ENCODE measurements around the gene DCLK1.

DCLK1 gene

GRCh38 chr13:35889560-35889959 lies 241.6 kb downstream of the DCLK1 start:
- DNase-seq, result no peak

DNA sequence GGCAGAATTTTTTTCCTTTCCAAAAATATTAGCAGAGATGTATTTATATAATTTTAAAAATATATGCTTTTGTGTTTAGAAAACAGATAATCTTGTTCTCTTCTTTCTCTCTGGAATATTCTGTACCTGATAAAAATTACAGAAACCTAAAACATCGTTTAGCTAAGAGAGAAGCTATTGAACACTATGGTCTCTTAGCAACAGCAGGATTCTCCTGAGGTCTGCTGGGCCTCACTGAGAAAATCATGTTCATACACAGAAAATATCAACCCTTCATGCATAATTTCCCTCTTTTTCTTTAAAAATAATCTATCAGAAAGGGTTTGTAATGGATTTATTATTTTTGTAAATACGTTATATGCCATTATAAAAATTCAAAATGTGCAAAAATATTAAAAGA lies 242.2 kb downstream of the DCLK1 start:
- DNase-seq, result no peak

DNA sequence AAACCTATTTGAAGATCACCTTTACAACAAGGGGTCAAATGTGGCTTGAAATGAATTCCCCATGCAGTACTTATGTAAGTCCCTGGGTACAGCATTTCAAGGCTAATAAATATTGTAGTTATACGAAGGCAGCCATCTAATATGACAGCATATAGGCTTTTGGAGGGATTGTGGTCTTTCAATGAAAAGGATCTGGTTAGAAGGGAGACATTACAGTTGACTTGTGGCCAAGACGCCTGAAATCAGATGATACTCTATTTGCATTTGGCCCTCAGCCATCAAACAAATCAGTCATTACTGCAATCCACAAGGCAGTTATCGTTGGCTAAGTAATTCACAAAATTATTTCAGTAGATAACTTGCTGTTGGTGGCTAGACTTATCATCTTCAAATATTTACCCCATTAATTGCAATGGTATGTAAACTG lies 242.7 kb downstream of the DCLK1 start:
- DNase-seq, result no peak

DNA sequence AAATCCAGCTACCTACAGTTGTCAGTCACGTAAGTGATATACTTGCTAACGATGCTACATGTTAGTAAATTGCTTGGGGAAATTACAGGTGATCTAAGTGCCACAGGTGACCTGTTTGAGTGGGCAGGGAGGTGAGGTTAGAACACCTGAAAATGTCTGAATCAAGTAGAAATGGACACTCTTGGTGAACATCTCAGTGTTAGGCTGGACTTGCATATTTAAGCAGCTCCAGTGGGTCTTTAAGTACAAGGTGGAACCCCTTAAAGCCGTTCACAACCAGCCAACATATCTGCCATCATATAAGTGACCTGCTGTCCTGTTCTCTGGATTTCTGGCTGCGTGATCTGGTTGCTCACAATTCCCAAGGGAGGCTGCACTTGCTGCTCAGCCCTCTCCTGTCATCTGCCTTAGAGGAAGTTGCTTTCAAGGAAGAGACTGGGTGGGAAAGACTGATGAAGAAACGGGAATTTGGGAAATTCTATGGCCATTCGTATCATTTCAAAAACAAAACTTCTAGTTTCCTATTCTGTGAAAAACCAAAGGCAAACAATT lies 244.0 kb downstream of the DCLK1 start:
- DNase-seq, result no peak

DNA sequence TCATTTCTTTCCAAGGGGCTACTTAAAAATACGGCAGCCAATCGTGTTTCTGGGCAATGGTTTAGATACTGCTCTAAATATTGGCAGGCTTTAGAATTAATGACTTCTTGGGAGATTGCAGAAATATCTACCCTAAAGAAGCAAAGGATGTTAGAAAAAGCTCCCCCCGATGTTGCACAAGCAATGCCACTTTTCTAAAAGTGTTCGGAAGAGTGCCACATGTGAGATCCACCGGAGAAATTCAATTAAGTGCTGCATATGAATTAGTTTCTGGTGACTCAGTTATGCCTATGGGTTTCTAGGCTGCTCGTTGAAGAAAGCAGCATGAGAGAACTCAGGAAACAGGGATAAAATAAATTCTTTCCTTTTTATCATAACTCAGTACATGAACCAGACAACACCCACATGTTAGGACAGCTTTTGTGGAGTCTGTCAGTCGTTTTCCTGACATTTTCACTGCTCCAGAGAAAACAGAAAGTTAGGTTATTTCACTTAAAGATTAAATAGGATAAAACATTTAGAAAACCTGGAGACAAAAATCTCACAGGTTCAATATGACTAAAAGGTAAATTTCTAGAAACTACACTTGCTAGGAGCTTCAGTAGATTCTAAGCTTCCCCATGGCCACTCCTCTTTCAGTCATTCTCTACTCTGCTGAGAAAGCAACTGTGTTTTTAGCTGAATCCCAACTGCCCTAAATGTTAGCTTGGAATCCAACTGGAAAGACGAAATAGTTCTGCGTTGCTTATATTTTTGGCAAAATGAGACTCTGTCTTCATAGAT lies 244.7 kb downstream of the DCLK1 start:
- DNase-seq, result no peak

DNA sequence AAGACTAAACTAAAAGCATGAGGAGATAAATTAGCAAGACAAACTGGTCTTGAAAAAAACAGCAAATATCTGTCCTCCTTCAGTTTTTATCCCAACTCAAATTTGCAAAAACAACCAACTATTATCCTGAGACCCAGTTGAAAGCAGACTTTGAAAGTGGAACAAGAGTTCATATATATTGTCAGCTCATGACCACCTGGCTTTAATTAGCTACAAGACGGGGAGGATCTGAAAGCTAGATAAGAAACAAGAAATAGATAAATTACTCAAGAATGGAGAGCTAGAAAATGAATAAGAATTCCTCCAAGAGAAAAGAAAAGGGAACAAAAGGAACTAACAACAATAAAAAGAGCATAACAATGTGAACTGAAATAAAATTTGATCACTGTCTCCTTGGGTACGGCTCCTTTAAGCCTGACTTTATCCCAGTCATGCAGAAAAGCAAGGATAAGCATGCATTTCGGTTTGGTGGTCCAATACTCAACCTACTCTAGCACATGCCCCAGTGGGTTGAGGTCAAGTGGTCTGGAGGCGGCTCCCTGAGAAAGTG lies 246.9 kb downstream of the DCLK1 start:
- no peak for DNase-seq

DNA sequence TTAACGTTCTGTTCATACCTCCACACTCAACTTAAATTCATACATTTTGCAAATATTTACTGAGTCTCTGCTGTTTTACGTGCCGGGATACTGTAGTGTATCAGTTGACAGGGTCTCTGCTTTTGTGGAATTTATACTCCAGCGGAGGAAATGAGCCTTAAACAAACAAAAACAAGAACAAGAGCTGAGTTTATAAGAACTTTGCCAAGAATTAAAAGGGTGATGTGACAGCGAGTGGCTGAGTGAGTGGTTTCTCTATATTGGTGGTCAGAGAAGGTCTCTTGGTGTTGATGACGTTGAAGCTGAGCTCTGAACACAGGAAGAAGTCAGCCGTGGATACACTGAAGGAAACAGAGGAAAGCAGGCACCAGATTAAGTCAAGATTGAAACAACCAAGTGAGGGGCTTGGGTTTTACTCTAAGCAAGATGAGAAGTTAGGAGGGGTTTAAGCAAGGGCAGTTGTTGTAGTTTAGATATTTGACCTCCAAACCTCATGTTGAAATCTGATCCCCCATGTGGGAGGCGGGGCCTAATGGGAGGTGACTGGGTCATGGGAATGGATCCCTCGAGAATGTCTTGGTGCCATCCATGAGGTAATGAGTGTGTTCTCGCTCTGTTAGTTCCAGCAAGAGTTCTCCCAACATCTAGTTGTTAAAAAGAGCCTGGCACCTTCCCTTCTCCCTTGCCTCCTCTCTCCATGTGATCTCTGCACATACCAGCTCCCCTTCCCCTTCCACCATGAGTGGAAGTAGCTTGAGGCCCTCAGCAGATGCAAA lies 248.3 kb downstream of the DCLK1 start:
- no peak for DNase-seq

GRCh38 chr13:35881360-35881759 lies 249.8 kb downstream of the DCLK1 start:
- DNase-seq, result no peak

DNA sequence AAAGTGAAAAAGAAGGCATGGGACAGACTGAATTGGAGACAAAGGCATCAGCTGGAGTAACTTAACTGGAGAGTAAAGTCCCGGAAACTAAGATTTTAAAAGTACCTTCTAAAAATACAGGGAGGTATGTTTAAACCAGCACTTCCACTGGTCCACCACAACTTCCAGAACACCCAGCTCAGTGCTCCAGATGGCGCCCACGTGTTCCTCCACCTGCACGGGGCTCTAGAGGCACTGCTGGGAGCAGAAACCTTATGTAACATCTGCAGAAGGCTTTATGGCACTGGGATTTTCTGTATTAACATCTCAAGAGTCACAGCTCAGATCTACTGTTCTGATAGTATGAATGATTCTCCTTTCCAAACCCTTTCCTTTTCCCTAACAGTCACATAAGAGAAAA lies 252.1 kb downstream of the DCLK1 start:
- no peak for DNase-seq

DNA sequence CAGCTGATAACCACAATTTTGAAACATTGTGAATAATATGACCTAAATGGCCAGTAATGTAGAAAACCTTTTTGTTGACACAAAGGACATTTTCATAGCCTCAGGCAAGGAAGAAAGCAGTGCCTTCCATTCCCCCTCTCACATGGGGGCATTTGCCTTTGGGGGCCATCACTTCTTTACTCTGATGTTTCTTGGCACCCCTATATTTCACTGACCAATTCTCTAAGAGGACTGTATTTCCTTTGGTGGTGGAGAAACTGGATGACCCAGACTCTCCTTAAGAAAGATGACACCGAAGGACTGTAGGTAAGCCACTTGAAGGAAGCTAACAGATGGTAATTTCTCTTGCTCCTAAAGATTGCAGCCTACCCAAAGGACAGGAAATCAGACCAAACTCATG lies 254.6 kb downstream of the DCLK1 start:
- no peak for DNase-seq

DNA sequence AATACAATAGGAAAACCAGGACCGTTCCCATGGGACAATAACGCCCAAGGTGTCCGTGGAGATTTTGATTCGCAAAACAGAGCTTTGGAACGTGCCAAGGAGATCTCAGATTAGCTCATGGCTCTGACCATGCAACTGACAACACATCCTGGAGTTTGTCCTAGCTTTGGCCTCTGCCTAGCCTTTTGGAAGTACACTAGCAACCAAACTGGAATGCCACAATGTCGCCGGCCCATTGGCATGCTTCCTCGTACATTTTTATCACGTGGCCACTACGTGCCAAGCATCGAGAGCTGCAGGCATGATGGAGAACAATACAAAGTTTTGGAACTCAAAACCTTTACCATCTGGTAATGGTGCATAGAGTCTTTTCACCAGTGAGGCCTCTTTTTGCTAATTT lies 256.5 kb downstream of the DCLK1 start:
- DNase-seq, result no peak

GRCh38 chr13:35872369-35872768 lies 258.8 kb downstream of the DCLK1 start:
- DNase-seq, result no peak

GRCh38 chr13:35871561-35871960 lies 259.6 kb downstream of the DCLK1 start:
- no peak for DNase-seq

DNA sequence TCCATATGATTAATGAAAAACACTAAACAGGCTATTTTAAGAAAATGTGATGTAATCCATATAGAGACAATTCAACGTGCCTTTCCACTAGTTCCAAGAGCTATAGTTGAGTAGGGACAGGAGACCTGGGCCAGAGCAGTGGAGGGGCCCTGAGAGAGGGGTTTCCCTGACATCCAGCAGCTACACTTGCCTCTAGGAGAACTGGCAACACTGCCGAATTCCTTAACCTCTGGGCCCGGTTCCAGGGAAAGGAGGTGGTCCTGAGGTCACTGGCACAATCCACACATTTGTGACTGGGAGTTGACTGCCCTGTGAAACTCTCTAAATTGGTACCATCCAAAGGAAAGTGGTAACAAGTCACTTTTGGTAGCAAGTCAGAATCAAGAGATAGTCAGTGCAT lies 264.4 kb downstream of the DCLK1 start:
- DNase-seq, result no peak

- no peak for DNase-seq
These were observed 265.6 kb downstream of the DCLK1 start for GRCh38 chr13:35865341-35866240.

DNA sequence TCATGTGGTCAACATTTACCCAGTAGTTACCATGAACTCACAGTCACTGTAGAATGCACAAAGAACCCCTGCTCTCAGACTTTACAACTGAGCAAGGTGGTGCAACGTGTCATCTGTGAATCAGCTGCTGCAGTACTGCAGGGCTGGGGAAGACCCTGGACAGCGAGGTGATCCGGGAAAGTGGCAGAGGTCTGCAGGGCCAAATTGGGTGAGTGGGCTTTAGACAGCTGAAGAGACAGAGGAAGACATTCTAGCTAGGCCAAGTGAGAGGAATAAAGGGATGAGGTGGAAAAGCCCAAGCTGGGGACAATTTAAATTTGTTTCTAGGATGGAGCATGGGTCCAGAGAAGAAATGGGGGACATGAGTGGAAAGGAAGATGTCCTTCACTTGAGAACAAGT lies 270.5 kb downstream of the DCLK1 start:
- DNase-seq, result no peak

- DNase-seq, result no peak
These were observed 271.2 kb downstream of the DCLK1 start for GRCh38 chr13:35859981-35860380.

GRCh38 chr13:35858665-35859064 lies 272.5 kb downstream of the DCLK1 start:
- no peak for DNase-seq

- no peak for DNase-seq
These were observed 273.4 kb downstream of the DCLK1 start for GRCh38 chr13:35857769-35858168.

DNA sequence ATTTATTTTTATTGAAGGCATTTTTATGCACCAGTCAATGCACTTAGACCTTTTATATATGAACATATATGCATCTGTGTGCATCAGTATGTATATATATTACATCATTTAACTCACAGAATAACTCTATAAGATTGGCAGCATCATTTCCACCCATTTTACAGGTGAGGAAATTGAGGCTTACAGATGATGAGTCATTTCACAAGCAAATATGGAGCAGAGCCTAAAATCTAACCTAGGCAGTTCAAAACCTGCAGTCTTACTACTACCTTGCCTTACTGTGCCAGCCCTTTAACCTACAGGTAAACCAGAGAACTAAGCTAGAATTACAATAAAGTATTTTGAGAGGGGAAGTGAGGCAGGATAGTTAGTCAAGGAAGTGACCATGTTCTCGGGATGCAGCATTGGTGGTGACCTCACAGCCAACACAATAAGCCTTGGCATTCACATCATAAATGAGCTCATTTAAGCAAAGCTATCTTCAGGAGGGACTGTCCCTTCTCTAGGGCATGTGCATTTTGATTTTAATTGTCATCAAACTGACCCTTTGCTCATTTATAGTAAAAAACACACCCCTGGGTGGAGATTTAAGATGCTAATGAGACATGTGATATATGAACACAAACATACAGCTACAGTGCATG lies 274.3 kb downstream of the DCLK1 start:
- DNase-seq, result no peak

- DNase-seq, result no peak
These were observed 275.1 kb downstream of the DCLK1 start for GRCh38 chr13:35856084-35856483.

- DNase-seq, result no peak
These were observed 275.6 kb downstream of the DCLK1 start for GRCh38 chr13:35855531-35856019.
